A673 (cell line): ENCODE results near the gene NTF3.

ENCODE experiments used
- CTCF ChIP-seq: fragments of 300-800, 200-600 bp; sonication (generic); conservative IDR thresholded peaks from 2 replicates; pipeline ENCODE4 v1.5.1; 2017; ENCODE audit warnings: low read depth, mild to moderate bottlenecking, antibody characterized with exemption, low read length, moderate library complexity, mixed read lengths
- EZH2 ChIP-seq: fragments of 200-600 bp; sonication (generic); IDR thresholded peaks from 2 replicates; pipeline ENCODE4 v1.6.1; 2017; ENCODE audit warnings: borderline replicate concordance, low read depth, mild to moderate bottlenecking, mixed read lengths, antibody characterized with exemption, low read length; ENCODE audit not compliant: poor library complexity, severe bottlenecking

- TF ChIP-seq EZH2 (no peak), CTCF (no peak)
Measured at GRCh38 chr12:5514545-5514944, 82.6 kb downstream of the NTF3 start.
